Fibroblast of skin of left quadriceps (primary cell): ENCODE data around the gene MBNL2.

Experiments
- DNase-seq, 2 experiments: peaks; one replicate each; pipeline ENCODE4 v3.0.0-alpha.2; 2013; ENCODE audit warnings: low read depth in 2 of 2

MBNL2 gene

GRCh38 chr13:97273341-97273831 lies 51.3 kb downstream of the MBNL2 start:
- DNase-seq: no peak

GRCh38 chr13:97274829-97275649 lies 52.9 kb downstream of the MBNL2 start:
- peak; percentile 87 to 88 for DNase-seq

- DNase-seq: no peak
These were observed 53.8 kb downstream of the MBNL2 start for GRCh38 chr13:97275776-97276501.

GRCh38 chr13:97276862-97277269 lies 54.7 kb downstream of the MBNL2 start:
- DNase-seq: no peak

GRCh38 chr13:97278435-97279411 lies 56.6 kb downstream of the MBNL2 start:
- DNase-seq: no peak

GRCh38 chr13:97279913-97280312 lies 57.8 kb downstream of the MBNL2 start:
- DNase-seq: peak; percentile 78 to 80

- DNase-seq: no peak
These were observed 58.3 kb downstream of the MBNL2 start for GRCh38 chr13:97280478-97280877.

- DNase-seq: no peak
These were observed 58.9 kb downstream of the MBNL2 start for GRCh38 chr13:97281028-97281427.

- no peak for DNase-seq
These were observed 60.6 kb downstream of the MBNL2 start for GRCh38 chr13:97282705-97283104.

- DNase-seq: no peak
These were observed 61.8 kb downstream of the MBNL2 start for GRCh38 chr13:97283888-97284287.

- no peak for DNase-seq
These were observed 62.4 kb downstream of the MBNL2 start for GRCh38 chr13:97284558-97284957.

GRCh38 chr13:97285221-97285955 lies 63.3 kb downstream of the MBNL2 start:
- no peak for DNase-seq

- no peak for DNase-seq
These were observed 64.3 kb downstream of the MBNL2 start for GRCh38 chr13:97286317-97287046.

- no peak for DNase-seq
These were observed 64.9 kb downstream of the MBNL2 start for GRCh38 chr13:97287047-97287383.

GRCh38 chr13:97288486-97288900 lies 66.4 kb downstream of the MBNL2 start:
- no peak for DNase-seq

GRCh38 chr13:97289514-97290298 lies 67.6 kb downstream of the MBNL2 start:
- DNase-seq: no peak

GRCh38 chr13:97295283-97296182 lies 73.4 kb downstream of the MBNL2 start:
- peak; percentile 77 to 78 for DNase-seq

GRCh38 chr13:97296740-97297139 lies 74.6 kb downstream of the MBNL2 start:
- no peak for DNase-seq

- DNase-seq: no peak
These were observed 76.7 kb downstream of the MBNL2 start for GRCh38 chr13:97298816-97299215.
